ENCODE results near the gene UBA6. TPM values are rescaled to one million over a fixed set of nuclear protein-coding genes. Genes with fewer than 3 reads are reported as not detected.
A peak's percentile ranks its signal among the peaks of the same experiment; 100 is the strongest.
"Not testable (repeated sequence)": the region's sequence is repeated elsewhere in the genome, so short reads cannot be mapped to it uniquely, and the experiment has no call there.

UBA6 gene
- total RNA-seq, 1 donor = 138 TPM

- H3K4me3 ChIP-seq (ENCODE audit: low read depth, low read length) = no peak overlapping the region
- DNase-seq (ENCODE audit: low read depth) = no peak
- TF ChIP-seq CTCF (IDR thresholded peaks at IDR 0.05; ENCODE audit: insufficient read depth, low read length) = no peak
Observed at GRCh38 chr4:67714955-67715354, 14.0 kb upstream of the UBA6 start.

GRCh38 chr4:67714248-67714583 is 13.3 kb upstream of the UBA6 start:
- TF ChIP-seq CTCF (IDR thresholded peaks at IDR 0.05; ENCODE audit: insufficient read depth, low read length) = no peak
- H3K4me3 ChIP-seq (ENCODE audit: low read depth, low read length) = no peak overlapping the region
- DNase-seq (ENCODE audit: low read depth) = no peak

GRCh38 chr4:67713529-67714247 is 12.7 kb upstream of the UBA6 start:
- DNase-seq (ENCODE audit: low read depth) = peak; percentile 31
- TF ChIP-seq CTCF (IDR thresholded peaks at IDR 0.05; ENCODE audit: insufficient read depth, low read length) = no peak

GRCh38 chr4:67712650-67713528 is 11.9 kb upstream of the UBA6 start:
- no peak for TF ChIP-seq CTCF (IDR thresholded peaks at IDR 0.05; ENCODE audit: insufficient read depth, low read length)
- DNase-seq (ENCODE audit: low read depth) = no peak
- no peak overlapping the region for H3K4me3 ChIP-seq (ENCODE audit: low read depth, low read length)

More at GRCh38 chr4:67713529-67714247, 12.7 kb upstream of the UBA6 start:
- no peak overlapping the region for H3K4me3 ChIP-seq (ENCODE audit: low read depth, low read length)

- DNase-seq (ENCODE audit: low read depth) = no peak
- no peak for TF ChIP-seq CTCF (IDR thresholded peaks at IDR 0.05; ENCODE audit: insufficient read depth, low read length)
- H3K4me3 ChIP-seq (ENCODE audit: low read depth, low read length) = no peak overlapping the region
Observed at GRCh38 chr4:67712000-67712625, 11.2 kb upstream of the UBA6 start.

- H3K4me3 ChIP-seq (ENCODE audit: low read depth, low read length); DNase-seq (ENCODE audit: low read depth): not testable (repeated sequence)
Observed at GRCh38 chr4:67706682-67707081, 5.7 kb upstream of the UBA6 start.

GRCh38 chr4:67704843-67705242 is 3.9 kb upstream of the UBA6 start:
- H3K4me3 ChIP-seq (ENCODE audit: low read depth, low read length) = no peak overlapping the region
- DNase-seq (ENCODE audit: low read depth) = no peak
- no peak for TF ChIP-seq CTCF (IDR thresholded peaks at IDR 0.05; ENCODE audit: insufficient read depth, low read length)

All from fibroblast of the aortic adventitia (primary cell).